ENCODE results near the gene UBA6.
"Not testable (repeated sequence)": the region's sequence is repeated elsewhere in the genome, so short reads cannot be mapped to it uniquely, and the experiment has no call there.

UBA6 gene

DNA sequence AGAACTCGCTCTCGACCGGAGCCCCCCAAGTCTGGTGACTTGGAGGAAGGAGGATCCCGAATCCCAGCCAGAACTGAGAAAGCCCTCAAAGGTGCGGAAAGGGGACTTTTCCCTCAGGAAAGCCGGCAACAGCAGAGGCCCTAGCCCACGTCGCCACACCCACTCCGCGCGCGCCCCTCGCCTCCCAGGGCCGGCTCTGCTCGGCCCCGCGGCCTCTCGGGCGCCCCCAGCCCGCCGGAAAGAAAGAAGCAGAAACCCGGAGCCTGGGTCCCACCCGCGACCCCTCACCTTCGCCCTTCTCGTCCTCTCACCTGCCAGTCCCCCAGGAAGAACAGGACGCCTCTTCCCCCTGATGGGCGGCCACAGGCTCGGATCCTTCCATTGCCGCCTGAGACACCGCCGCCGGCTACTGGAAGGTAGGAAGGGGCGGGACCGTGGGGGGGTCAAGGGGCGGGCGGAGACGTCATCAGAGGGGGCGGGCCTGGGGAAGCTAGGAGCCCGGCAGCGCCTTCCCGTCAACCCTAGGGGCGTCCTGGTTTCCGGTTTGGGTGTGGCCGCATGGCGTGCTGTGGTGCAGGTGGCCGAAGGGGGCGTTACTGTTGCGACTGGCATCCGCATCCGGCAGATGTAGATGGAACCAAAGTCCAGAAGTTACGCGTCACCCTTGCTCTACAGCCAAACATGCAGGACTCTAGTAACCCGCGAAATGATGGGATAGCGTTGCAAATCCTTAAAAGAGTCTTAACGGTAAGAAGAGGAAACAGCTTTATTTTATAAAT, at the start of gene UBA6:
Gene UBA6 (minus strand): TSS at position 418 of the 779 bp plus-strand sequence. CDS start 36 bp downstream, at position 382.
- peak; percentile 93 to 98 (median 98) for DNase-seq

DNA sequence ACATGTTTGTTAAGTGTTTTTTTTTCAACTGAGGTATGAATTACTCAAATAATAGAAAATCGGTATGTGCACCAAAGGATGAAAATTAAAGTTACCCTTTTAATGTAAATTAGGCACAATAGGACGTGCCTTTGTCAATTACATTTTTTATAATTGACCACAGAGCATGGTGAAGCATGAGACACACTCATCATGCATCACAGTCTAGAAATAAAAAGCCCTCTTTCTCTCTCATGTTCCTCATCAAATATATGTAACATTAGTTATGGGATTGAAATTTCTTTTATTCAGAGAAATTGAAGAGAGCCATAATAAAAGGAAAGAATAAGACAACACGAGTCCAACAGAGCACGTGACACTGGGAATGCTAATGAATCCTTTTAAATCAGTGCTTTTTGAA, 49.7 kb upstream of the UBA6 start:
- no peak for DNase-seq

DNA sequence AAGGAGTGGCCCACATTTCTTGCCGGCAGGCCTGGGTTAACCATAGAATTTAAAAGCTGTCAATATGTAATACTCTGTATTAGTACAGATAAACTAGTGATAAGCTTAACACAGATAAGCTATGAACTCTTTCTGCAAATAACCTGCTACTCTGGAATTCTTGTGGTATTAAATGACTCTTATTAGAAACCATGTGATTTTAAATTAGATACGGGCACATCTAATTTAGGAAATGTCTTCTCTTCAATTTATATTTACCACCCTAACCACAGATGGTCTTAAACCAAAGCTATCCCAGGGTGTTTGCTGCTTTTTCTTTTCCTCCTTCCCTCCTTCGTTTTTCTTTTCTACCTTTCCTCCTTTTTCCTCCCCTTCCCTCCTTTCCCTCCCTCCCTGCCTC, 48.3 kb upstream of the UBA6 start:
- no peak for DNase-seq

DNA sequence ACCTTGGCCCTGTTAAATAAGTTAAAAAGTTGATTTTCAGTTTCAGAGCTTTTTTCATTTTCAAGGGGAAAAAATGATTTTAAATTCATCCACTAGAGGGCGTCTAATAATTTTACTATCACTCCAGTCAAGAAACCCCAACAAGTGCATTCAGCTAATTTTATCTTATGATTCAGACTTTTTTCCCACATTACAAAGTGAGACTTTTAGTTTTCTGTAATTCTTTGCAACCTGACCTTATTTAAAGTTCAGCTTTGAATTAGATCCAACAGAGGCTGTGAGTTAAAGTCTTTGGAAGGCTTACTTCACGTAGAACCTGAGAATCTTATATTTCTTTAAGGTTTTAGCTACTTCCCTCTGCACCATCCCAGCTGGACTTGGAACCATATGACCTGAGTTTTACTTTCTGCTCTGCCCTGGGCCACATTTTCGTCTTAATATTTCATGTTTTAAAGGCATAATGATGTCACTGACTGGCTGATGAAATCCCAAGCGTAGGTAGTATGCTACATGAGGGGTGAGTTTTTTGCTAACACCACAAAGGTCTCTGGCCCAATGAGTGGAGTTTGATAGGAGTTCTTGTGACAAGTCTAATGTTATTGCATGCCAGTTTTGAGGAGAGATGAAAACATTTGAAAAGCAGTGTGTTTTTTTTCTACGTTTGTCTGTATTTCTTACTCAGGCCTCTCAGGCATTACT, 46.0 kb upstream of the UBA6 start:
- peak; percentile 19 to 68 (median 59) for DNase-seq

DNA sequence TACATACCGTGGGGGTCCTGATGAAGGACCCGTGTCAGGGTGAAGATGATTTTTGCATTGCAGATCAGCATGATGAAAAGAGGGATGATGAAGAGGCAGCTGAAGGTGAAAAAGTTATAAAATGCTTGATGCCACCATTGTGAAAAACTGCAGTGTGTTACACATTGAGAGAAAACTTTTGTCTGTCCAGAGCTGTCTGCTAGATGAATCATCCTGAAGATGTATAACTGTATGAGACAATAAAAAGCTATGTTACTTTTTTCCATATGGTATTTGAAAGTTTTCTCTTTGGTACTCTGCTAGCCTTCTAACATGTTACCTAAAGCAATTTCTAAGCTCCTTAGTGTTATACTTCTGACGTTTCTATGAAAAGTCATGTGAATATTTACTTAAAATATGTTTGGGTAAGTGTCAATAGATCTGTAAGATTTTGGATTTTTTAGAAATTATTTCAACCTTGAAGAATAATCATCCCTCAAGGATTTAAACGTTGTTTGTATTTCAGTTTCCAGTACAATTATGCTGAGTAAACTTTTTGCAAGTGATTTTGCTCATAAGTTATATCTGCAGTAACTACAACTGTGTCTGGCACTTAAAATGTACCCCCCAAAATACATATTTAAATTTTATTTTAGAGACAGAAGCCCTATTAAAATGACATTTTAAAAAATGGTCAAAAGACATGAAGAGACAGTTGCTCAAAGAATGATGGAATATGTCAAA, 43.8 kb upstream of the UBA6 start:
- DNase-seq, result no peak

DNA sequence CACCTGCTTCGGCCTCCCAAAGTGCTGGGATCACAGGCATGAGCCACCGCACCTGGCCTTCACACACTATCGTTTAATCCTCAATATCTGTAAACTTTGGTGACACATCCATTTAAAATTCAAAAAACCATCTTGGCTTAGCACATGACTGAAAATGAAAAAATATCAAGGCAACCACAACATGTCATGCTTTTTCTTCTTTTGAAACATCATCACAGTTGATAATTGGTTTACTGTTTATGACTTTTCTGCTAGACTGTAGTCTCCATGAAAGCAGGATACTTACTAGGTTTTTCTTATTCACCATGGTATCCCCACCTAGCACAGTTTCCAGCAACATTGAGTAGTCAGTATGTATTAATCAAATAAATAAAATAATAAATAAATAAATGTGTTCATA, 42.2 kb upstream of the UBA6 start:
- DNase-seq, result no peak

DNA sequence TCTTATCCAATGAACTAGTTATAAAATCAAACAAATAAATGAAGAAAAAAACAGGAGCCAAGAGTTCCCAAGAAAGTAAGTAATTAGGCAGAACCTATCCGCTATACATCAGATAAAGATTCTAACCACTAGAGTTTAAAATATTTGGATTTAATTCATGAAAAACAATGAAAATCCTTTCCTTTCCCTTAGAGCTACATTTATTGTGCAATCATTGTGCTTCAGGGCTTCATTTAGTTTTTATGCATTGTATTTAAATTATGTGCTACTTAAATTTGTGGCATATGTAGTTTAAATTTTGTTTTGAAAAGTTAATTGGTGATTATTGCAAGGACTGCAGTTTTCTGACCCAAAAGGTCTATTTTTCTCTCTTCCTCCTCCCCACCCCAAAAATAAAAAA, 35.3 kb upstream of the UBA6 start:
- DNase-seq, result no peak

DNA sequence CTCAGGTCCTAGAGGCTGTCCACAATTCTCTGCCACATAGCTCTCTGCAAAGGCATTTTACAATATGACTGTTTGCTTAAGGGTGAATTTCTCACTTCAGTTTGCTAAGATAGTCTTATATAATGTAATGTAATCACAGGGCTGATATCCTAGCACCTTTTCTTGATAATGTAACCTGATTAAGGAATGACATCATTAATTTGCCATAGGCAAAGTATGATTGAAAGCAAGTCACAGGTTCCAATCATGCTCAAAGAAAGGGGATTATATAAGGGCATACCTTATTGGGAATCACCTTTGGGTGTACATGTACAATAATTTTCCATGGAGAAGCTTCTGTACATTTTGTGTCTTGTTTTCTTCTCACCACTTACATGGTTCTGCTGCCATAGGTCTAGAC, 34.4 kb upstream of the UBA6 start:
- no peak for DNase-seq

DNA sequence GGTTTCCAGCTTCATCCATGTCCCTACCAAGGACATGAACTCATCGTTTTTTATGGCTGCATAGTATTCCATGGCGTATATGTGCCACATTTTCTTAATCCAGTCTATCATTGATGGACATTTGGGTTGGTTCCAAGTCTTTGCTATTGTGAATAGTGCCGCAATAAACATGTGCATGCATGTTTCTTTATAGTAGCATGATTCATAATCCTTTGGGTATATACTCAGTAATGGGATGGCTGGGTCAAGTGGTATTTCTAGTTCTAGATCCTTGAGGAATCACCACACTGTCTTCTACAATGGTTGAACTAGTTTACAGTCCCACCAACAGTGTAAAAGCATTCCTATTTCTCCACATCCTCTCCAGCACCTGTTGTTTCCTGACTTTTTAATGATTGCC, 29.6 kb upstream of the UBA6 start:
- DNase-seq, result not testable (repeated sequence)

DNA sequence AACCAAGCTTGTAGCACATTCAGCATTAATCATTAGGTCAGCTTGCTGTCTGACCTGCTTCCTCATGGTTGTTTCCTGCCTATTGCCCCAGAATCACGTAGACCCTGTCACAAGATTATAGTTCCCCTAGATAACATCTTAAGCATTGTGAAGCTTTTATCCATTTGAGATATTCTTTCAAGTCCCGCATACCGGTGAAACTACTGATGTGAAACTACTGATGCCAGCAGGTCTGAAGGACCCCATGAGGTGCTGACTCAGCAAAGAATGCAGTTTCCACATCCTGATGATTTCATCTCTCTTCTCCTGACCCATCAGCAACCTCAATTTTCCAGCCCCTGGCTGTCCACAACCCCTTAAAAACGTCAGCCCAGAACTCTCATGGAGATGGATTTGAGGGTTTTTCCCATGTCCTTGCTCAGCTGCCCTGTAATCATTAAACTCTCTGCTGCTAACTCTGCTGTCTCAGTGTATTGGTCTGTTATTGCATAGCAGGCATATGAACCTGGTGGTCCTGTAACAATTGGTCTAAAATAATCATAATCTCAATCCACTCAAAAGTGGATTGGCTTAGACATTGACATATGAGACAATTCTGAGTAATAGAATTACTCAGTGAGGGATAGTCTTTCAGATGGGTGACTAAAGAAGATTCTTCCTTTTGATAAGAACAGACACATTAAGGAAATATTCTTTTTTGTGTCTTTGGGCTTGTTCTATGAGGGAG, 26.3 kb upstream of the UBA6 start:
- no peak for DNase-seq

DNA sequence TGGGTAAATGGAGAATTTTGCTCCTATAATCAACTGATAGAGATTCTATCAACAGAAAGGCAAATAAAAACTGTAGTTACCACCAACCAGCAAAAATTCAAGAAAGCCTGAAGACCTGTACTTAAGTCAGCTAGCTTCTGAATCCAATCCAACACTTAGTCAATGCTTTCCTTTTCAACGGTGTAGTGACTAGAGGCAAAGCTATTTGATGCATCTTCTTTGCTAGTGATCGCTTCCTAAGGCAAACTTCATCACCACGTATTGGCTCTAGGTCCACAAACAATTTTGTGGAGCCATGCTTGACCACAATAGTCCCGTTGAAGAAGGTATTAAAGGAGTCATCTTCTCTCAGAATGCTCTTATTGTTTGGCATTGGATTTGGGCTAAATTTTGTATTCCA, 25.0 kb upstream of the UBA6 start:
- DNase-seq, result no peak

DNA sequence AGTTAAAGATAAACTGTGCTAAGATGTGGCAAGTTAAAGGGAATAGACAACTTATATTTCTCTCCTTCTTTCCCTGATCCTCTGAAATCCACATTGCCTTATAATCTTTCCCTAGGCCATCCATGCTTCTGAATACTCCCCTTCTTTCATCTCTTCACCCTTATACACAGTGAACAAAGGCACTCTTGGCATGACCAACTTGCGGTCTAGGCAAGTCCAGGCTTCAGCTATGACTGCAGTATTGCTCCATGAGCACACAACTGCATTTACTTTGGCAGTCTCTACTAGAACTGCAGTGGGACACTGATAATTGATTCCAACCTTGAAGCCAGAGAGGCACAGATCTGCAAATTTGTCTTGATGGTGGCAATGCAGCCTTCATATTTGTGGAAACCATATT, 24.2 kb upstream of the UBA6 start:
- no peak for DNase-seq

DNA sequence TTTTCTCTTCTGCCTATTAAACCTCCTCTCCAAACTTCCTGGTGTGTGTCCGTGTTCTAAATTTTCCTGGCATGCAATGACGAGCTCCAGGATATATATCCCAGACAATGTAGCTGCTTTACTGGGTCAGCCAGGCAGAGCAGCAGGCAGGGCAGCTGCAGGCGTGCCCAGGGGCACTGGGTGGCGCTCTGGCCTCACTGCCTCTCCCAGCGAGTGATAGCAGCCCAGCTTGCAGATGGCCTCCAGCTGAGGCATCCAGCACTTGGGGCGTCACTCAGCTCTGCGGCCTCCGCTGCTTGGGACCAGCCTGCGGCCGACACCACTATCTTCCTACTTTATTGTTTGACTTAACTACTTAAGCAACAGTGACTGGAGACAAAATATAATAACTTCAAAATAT, 23.0 kb upstream of the UBA6 start:
- no peak for DNase-seq

DNA sequence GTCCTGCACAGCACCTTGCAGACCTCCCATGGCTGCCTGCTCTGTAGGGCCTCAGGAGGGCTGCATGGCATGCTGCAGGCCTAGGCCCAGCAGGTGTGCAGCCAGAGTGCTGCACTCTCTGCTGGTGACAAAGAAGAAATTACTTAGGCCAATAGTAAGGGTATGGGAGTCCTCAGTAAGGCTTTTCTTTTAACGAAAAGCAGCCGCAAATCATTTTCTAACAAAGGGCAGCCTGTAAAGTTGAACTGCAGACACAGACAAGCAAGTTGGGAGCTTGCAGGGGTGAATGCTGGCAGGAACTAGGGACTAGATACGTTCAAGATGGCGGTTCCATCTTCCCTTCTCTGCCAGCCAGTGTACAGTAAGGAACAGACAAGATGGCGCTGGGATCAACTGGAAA, 22.4 kb upstream of the UBA6 start:
- no peak for DNase-seq

DNA sequence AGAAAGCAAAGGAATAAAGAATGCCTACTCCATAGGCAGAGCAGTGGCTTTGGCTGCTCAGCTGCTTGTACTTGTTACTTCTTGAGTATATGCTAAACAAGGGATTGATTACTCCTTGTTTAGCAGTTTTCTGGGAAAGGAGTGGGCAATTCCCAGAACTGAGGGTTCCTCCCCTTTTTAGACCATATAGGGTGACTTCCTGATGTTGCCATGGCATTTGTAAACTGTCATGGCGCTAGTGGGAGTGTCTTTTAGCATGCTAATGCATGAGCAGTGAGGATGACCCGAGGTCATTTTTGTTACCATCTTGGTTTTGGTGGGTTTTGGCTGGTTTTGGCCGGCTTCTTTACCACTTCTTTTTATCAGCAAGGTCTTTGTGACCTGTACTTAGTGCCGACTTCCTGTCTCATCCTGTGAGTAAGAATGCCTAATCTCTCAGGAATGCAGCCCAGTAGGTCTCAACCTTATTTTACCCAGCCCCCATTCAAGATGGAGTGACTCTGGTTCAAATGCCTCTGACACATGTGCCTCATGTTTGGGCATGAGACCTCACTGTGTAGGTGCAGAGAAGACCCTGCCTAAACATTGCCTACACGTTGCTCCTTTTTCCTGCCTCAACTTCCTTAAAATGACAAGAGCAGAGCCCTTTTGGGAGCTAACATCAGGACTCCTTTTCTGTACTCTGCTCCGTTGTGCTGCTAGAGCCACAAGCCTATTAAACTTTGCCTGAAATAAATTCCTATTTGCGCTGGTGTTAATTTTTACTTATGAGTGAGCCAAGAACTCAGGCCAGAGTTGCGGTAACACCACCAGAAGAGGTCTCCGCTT, 21.0 kb upstream of the UBA6 start:
- DNase-seq, result no peak

DNA sequence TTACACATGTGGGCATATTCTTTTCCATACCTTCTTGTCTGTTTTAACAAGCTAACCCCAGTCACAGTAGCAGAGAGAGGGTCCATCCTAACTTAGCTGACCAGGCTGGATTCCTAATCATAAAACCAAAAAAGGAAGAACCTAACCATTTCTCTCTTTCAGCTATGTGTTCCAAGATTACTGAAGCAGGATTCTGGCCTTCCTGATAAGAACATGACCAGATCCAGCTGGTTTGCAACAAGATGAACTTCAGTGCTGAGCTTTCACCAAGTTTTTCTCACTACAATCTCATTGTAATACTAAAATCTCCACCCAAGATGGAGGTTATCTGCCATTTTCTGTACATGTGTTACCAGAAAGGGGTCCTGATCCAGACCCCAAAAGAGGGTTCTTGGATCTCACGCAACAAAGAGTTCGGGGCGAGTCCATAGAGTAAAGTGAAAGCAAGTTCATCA, 20.4 kb upstream of the UBA6 start:
- DNase-seq, result no peak

DNA sequence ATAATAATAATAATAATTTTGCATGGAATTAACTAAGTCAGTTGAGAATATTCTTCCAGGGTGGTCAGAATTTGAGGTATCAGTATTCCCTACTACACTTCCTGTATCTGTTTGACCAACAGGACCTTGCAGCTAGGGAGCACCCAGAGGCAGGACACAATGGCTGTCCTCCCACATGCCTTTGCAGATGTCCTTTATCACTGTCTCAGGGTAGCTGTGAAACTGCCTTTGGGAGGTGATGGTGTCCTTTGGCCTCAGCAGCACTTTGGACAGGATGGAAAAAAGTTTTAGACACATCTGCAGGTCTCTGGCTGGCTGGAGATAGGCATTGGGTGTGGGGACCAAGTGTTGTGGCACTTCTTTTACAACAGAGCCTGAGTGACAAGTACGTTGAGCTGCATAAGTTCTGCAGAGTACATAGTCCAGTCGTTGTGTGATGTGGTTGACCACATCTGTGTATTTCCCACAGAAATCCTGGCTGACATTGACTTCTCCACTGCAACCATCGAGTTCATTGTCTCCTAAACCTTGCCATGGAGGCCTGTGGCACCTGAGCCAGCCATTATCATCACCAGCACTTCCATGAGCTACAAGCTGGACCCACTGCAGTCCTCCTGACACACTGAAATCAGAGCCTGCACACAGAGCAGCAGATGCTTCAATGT, 19.1 kb upstream of the UBA6 start:
- no peak for DNase-seq

DNA sequence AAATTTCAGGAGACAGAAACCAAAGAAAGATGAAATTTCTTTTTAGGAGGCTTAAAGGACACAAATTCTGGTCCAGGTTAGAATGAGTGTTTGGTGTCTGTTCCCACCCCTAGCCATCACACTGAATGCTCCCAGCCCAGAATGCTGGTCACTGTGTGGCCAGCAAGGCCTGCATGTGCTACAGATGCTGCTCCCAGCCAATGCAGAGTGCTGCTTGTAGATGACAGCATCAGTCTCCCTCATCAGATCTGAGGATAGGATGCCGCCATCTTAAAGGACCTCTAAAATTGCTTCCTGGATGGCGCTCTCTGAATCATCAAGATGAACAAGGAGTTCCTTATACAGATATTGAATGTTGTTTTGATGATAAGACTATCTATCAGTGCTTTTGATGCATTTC, 17.9 kb upstream of the UBA6 start:
- no peak for DNase-seq

DNA sequence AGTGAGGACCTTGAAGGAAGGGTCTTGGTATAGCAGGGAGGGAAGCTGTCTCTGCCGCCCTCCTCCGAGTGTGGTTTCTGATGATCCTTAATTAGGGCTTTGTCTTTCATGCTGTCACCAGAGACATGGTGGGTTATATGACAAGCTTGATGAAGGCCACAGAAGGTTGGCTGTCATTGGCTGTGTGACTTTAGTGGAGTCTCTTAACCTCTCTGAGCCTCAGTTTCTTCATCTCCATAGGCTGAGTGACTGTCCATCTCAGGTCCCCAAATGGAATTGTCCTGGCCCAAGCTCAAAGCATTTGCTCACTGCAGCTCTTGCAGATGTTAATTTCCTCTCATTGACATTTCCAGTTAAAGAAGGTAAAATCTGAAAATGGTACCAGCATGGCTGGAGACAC, 16.6 kb upstream of the UBA6 start:
- DNase-seq, result no peak

DNA sequence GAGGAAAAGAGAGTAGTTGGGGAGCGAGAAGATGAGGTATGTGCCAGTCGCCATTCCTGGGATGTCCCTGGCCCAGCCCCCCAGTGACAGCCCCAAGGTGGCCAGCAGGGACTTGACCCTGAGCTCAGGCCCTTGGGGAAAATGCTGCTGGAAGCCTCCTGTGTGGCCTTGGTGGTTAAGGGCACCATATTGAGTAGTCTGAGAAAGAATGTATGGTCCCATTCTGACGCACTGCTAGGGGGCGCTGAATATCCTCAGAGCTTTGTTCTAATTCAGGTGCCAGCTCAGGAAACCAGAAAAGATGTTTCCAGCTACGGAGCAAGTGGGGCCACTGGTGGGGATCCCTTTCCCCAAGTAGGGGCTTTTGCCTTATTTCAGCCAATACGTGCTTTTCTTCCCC, 14.0 kb upstream of the UBA6 start:
- no peak for DNase-seq

DNA sequence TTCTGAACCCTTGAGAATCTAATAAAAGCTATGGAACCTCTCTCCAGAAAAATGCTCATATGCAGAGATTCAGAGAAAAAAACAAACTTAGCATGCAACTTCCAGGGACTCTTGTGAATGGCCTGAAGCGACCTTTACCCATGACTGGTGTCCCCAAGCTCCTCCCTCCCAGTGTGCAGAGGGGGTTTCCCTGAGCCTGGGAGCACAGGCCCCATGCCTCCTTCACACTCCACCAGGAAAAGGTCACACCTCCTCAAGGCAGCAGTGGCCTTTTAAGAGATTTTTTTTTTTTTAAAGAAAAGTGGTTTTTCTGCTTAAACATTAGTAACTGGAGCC, 13.3 kb upstream of the UBA6 start:
- DNase-seq, result no peak
